Putamen (tissue), 1 donor: ENCODE data around the gene RTP2.
"Not testable (repeated sequence)": the region's sequence is repeated elsewhere in the genome, so short reads cannot be mapped to it uniquely, and the experiment has no call there.

Source experiments
- DNase-seq: peaks from one replicate; pipeline ENCODE4 v3.0.0-alpha.2; 2016; ENCODE audit warnings: low spot score

The RTP2 gene

GRCh38 chr3:187713504-187713903 is 11.1 kb upstream of the RTP2 start:
- DNase-seq = no peak

GRCh38 chr3:187709155-187709554 is 6.8 kb upstream of the RTP2 start:
- DNase-seq = no peak

DNA sequence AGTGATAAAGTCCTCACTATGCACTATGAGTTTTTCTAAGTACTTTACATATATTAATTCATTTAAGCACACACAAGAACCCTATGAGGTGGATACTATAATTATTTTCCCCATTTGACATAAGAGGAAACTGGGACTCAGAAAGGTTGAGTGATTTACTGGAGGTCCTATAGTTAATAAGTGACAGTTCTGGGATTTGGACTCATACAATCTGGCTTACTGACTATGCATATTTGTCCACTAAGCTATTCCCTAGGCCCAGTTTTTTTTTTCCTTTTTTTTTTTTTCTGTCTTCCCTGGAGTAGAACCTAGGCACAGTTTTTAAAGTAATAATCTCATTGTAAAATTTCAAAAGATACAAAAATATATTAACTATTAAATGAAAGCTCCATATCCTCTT is 6.3 kb upstream of the RTP2 start:
- no peak for DNase-seq

GRCh38 chr3:187706971-187707370 is 4.6 kb upstream of the RTP2 start:
- DNase-seq = peak; percentile 7

DNA sequence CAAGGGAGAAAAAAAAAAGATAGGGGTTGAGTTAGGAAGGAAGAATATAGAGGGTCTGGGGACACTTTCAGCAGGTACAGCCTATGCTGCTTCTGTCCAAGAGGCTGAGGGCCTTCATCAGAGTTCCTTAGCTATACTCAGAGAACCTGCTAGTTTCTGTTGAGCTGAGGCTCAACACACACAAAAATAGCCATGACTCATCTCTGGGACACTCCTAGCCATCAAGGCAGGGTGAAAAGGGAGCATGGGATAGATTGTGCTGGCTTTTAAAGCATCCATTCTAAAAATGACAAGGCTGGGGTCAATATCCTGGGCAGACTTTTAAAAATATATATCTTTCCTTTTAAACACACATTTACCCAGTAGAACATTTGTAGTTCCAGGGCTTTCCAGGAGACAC is 2.8 kb upstream of the RTP2 start:
- no peak for DNase-seq

- DNase-seq = no peak
These were observed 2.1 kb downstream of the RTP2 start for GRCh38 chr3:187700249-187700648.

GRCh38 chr3:187698499-187699399 is 3.6 kb downstream of the RTP2 start:
- no peak for DNase-seq

GRCh38 chr3:187696021-187696420 is 6.3 kb downstream of the RTP2 start:
- no peak for DNase-seq

- no peak for DNase-seq
These were observed 6.9 kb downstream of the RTP2 start for GRCh38 chr3:187695449-187695848.

- no peak for DNase-seq
These were observed 7.6 kb downstream of the RTP2 start for GRCh38 chr3:187694801-187695200.

GRCh38 chr3:187693431-187693830 is 8.9 kb downstream of the RTP2 start:
- DNase-seq = no peak

DNA sequence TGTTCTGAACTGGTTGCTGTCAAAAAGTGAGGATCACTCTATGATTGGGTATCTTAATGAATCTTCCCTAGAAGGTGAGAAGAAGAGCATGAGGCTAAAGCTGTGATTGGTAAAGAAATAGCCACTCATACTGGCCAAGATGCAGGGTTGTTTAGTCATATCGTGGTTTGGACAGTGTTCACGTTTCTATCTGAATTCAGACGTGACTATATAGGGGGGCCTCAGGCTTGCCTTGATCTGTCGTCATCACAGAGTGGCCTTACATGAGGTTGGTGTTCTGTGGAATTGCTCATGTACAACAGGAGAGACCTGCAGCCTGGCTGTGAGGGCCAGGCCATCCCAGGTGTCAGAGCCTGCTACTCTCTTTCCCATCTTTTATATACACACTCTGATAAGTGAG is 12.4 kb downstream of the RTP2 start:
- no peak for DNase-seq

- DNase-seq = no peak
These were observed 15.6 kb downstream of the RTP2 start for GRCh38 chr3:187686621-187687273.

DNA sequence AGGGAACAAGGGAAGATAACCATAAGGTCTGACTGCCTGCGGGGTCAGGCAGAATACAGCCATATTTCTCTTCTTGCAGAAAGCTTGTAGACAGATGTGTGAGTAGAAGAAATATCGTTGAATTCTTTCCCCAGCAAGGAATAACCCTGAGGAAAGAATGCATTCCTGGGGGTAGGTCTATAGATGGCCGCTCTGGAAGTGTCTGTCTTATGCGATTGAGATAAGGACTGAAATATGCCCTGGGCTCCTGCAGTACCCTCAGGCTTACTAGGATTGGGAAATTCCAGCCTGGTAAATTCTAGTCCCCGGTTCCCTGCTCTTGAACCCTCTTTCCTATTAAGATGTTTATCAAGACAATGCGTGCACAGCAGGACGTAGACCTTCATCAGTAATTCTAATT is 16.4 kb downstream of the RTP2 start:
- DNase-seq = no peak

DNA sequence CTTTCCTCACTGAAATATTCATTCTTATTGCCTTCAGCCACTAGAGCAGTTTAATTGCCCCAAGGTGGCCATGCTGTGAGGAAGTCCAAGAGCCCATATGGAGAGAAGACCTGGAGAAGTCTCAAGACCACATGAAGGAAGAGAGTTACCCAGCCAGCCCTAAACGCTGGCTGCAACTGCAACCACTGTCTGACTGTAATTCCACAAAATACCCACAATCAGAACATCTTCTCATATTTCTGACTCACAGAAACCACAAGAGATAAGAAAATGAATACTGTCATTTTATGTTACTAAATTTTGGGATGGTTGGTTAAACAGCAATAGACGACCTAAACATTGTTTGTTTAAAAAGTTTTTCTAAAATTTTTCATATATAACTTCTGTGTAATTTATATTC is 17.5 kb downstream of the RTP2 start:
- DNase-seq = no peak

DNA sequence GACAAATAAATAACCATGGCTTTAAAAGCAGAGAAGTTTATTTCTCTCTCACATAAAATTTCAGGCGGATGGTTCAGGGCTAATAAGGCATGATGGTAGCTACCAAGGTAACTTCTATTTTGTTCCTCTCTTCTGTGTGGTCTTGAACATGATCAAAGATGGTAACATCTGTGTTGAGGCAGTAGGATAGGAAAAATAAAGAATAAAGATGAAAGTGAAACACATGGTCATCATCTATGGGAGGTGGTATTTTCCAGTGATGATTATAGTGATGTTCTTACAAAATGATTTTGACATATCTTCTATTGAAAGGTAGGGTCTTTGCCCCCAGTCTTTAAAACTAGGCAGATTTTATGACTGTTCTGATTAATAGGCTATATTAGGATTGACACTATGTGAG is 17.9 kb downstream of the RTP2 start:
- DNase-seq = no peak

DNA sequence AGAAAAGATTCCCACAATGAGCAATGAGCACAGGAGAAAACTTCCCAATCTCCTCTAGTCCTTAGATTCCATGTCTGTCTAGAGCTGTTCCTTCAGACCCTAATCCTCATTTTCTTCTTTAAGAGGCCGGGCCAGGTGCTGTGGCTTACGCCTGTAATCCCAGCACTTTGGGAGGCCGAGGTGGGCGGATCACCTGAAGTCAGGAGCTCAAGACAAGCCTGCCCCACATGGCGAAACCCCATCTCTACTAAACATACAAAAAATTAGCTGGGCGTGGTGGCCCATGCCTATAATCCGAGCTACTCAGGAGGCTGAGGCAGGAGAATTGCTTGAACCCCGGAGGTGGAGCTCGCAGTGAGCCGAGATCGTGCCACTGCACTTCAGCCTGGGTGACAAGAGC is 20.6 kb downstream of the RTP2 start:
- DNase-seq = not testable (repeated sequence)

- DNase-seq = peak; percentile 61
These were observed 22.5 kb downstream of the RTP2 start for GRCh38 chr3:187679638-187680396.

DNA sequence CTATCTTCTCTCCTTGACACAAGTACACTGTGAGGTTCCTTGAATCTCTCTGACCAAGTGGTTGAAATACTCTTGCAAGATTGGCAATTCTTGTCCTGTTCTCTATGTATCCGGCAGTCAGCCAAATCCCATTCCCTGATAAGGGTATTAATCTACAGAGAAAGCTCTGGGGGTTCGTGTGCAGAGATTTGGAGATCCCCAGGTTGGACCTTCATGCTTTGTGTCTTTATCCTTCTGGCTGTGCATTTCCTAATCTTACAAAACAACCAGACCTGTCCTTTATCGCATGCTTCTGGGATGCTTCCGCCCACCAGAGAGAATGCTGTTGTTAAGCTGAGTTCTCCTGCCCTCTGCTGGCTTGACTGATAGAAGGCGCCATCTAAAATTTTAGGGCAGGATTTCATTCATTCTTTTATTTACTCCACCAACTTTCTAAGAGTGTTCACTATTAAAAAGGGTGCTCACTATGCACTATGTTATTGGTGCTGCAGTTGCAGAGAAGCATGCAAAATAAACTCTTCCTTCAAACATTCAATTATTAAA is 23.6 kb downstream of the RTP2 start:
- peak; percentile 15 for DNase-seq

DNA sequence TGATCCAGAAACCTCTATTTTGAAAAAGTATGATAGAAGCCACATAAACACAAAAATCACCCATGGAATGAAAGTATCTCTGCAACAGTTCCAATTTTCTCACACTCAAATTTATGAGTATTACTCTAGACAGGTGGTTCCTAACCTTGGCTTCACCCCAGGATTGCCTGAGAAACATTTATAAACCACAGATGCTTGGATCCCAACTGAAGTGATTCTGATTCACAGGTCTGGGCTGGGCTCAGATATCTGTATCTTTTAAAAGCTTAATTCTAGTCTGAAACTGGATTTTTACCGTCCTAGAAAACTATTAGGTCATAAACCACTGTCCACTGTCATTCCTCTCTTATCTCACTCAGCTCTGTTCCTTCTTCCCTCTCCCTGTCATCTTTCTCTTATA is 24.8 kb downstream of the RTP2 start:
- no peak for DNase-seq

GRCh38 chr3:187673012-187673411 is 29.3 kb downstream of the RTP2 start:
- DNase-seq = no peak

DNA sequence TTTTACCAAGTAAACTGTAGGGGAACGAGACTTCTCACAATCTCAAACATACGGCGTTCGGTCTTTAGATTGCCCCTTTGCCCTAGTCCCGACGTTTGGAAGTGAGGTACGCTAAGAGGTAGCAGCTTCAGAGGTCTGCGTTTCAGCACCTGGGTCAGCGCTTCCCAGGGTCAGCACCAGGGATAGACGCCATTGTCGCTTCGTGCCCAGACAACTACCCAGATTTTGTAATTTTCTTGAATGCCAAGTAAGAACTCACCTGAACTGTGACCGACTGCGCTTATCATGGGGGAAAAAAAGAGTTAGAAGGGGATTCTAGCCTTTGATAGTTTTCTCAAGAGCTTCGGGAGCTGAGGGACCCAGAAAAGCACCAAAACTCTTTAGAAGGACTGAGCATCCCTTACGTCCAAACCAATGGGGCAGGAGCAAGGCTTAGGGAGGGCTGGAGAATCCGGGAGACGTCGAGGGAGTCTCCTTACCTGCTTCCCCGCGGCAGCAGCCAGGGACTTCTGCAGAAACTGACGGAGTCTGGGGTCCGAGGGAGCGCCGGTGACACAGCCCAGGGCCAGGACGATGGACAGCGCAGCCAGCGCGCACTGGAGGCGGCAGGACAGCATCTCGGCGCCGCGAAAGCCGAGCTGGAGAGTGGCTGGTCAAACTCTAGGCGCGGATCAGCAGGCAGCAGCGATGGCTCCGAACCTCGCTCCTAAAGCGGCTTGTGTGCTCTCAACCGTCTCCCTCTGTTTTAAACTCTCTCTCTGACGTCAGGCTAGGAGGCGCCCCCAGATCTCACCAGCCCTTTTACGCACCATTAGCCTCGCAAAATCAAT is 32.5 kb downstream of the RTP2 start, which contains the start of gene SST:
SST (minus strand) TSS at position 720 of the 830 bp plus-strand sequence; CDS start at position 617, 103 bp downstream.
- DNase-seq = peak; percentile 7
